Fibroblast of mammary gland (primary cell): ENCODE measurements around the gene SHLD1.

ENCODE experiments used
- DNase-seq: peaks from one replicate; pipeline ENCODE4 v3.0.0-alpha.2; 2010; ENCODE audit warnings: low read depth
- H3K4me3 ChIP-seq: 2 replicates; pipeline ENCODE4 v1.5.1; 2011; ENCODE audit warnings: low read depth, mild to moderate bottlenecking, low read length, moderate library complexity; ENCODE audit not compliant: control insufficient read depth
- TF ChIP-seq, protein P1 (sequence below): conservative IDR thresholded peaks from 2 replicates; pipeline ENCODE4 v1.5.1; 2011; ENCODE audit warnings: low read depth, low read length, inconsistent platforms; ENCODE audit not compliant: control insufficient read depth, insufficient read depth

Gene SHLD1

GRCh38 chr20:5829241-5829809 is 79.1 kb downstream of the SHLD1 start:
- TF ChIP-seq, protein P1, sequence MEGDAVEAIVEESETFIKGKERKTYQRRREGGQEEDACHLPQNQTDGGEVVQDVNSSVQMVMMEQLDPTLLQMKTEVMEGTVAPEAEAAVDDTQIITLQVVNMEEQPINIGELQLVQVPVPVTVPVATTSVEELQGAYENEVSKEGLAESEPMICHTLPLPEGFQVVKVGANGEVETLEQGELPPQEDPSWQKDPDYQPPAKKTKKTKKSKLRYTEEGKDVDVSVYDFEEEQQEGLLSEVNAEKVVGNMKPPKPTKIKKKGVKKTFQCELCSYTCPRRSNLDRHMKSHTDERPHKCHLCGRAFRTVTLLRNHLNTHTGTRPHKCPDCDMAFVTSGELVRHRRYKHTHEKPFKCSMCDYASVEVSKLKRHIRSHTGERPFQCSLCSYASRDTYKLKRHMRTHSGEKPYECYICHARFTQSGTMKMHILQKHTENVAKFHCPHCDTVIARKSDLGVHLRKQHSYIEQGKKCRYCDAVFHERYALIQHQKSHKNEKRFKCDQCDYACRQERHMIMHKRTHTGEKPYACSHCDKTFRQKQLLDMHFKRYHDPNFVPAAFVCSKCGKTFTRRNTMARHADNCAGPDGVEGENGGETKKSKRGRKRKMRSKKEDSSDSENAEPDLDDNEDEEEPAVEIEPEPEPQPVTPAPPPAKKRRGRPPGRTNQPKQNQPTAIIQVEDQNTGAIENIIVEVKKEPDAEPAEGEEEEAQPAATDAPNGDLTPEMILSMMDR, result no peak
- DNase-seq, result no peak
- no peak overlapping the region for H3K4me3 ChIP-seq

DNA sequence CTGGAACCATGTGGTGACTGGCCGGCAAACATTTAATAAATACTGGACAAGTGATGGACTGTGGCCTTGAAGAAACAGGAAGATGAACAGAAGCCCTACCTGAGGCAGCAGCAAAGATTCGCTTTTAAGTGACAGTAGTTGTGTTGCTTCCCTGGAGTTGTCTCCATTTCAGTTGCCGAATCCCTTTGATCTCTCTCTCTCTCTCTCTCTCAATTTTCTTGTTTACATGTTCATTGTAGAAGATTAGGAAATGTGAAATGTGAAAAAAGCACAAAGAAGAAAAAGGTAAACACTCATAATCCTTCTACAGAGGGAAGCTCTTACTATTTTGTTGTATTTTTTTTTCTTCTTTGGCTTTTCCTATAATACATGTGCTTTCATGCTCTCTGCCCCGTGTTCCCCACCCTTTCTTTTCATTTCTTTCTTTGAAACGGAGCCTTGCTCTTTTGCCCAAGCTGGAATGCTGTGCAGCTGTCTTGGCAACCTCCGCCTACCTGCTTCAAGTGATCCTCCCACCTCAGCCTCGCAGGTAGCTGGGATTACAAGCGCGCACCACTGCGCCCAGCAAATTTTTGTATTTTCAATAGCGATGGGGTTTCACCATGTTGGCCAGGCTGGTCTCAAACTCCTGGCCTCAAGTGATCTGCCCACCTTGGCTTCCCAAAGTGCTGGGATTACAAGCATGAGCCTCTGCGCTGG is 81.5 kb downstream of the SHLD1 start:
- TF ChIP-seq, protein P1, result no peak
- no peak for DNase-seq
- no peak overlapping the region for H3K4me3 ChIP-seq

DNA sequence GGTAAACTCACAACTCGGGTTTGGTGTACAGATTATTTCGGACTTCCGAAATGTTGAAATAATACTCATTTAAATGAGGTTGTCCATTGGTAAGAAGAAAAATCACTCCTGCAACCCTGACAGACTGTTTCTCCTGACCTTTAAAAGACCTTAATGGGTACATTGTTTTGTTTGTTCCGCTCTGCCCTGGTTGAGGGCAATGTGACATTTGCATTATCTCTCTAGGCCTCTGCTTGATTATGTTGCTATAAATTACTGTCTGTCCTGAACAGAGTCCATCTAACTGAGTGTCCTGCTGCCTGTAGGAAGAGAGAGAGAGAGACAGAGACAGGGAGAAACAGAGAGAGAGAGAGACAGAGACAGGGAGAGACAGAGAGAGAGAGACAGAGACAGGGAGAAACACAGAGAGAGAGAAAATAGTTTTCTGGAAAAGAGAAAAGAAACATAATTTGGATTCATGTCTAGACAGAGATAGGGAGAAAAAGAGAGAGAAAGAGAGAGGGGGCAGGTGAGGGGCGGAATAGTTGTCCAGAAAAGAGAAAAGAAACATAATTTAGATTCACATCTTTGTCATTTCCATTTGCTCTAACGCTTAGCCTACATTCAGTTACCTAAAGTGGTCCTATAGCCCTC is 83.2 kb downstream of the SHLD1 start:
- TF ChIP-seq, protein P1, result no peak
- no peak for DNase-seq
- no peak overlapping the region for H3K4me3 ChIP-seq

DNA sequence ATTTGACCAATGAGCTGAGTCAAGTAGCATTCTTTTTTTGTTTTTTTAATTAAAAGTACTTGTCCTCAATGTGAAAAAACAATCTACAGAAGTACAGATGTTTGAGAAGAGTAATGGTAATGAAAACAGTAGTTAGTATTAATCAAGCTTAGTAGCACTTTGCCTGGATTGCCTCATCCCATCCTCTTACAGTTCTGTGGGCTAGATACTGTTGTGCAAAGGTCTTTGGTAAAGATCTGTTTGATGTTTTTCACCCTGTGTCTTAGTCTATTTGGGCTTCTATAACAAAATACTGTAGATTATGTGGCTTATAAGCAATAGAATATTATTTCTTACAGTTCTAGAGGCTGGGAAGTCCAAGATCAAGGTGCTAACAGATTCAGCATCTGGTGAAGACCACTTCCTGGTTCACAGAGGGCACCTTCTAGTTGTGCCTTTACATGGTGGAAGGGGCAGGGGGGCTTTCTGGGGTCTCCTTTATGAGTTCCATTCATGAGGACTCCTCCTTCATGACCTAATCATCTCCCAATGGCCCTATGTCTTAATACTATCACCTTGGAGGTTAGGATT is 84.3 kb downstream of the SHLD1 start:
- TF ChIP-seq, protein P1, result no peak

GRCh38 chr20:5835321-5835821 is 85.2 kb downstream of the SHLD1 start:
- peak; percentile 77 for DNase-seq
- H3K4me3 ChIP-seq, result no peak overlapping the region
- TF ChIP-seq, protein P1, result no peak

More for the DNA sequence above, 84.3 kb downstream of the SHLD1 start:
- H3K4me3 ChIP-seq, result no peak overlapping the region
- DNase-seq, result no peak

DNA sequence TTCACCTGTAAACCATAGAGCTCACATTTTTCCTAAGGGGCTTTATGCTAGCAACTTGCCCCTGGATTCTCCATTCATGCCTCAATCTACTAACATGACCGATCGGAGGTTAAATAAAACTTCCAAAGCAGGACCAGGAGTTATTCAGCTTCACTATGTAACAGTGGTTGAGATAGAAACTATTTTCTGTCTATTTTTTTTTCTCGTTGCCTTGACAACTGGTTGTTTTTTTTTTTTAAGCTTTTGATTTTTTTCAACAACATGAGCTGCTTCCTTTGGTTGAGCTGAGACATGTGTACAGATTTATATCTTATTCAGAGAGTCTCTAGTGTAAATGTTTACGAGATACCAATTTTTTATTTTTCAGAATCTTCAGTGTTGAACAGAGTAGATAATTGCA is 85.7 kb downstream of the SHLD1 start:
- peak; percentile 51 for DNase-seq
- TF ChIP-seq, protein P1, result no peak
- H3K4me3 ChIP-seq, result no peak overlapping the region
